ENCODE measurements around the gene MALSU1.
"Not testable (repeated sequence)": the region's sequence is repeated elsewhere in the genome, so short reads cannot be mapped to it uniquely, and the experiment has no call there.

Gene MALSU1

GRCh38 chr7:23294549-23295400, 4.4 kb upstream of the MALSU1 start:
- no peak overlapping the region for H3K4me3 Mint-ChIP-seq
- H3K36me3 Mint-ChIP-seq (ENCODE audit: insufficient read depth), result peaks cover 6% of the 10 kb centered on the region
- DNase-seq (no peak), ATAC-seq (replicated peaks) (no peak)
- no peak overlapping the region for H3K27ac Mint-ChIP-seq
- peaks cover 5 to 35% of the 10 kb centered on the region in 2 donors for H3K27me3 Mint-ChIP-seq
- peaks cover 4 to 7% of the 10 kb centered on the region in 2 donors for H3K4me1 Mint-ChIP-seq (ENCODE audit: low read depth in 2 of 2)
- H3K9me3 Mint-ChIP-seq, result peaks cover 0 to 8% of the 10 kb centered on the region in 2 donors

GRCh38 chr7:23295401-23295697, 3.8 kb upstream of the MALSU1 start:
- Mint-ChIP-seq H3K27ac (no peak overlapping the region), H3K4me1 (ENCODE audit: low read depth in 2 of 2) (peaks cover 9 to 13% of the 10 kb centered on the region in 2 donors)
- no peak for DNase-seq

GRCh38 chr7:23298141-23298881, 828 bp upstream of the MALSU1 start:
- H3K36me3 Mint-ChIP-seq (ENCODE audit: insufficient read depth), result peaks cover 22% of the 10 kb centered on the region

More at GRCh38 chr7:23295401-23295697, 3.8 kb upstream of the MALSU1 start:
- H3K36me3 Mint-ChIP-seq (ENCODE audit: insufficient read depth), result peaks cover 6% of the 10 kb centered on the region
- peaks cover 5 to 35% of the 10 kb centered on the region in 2 donors for H3K27me3 Mint-ChIP-seq
- H3K9me3 Mint-ChIP-seq, result peaks cover 0 to 8% of the 10 kb centered on the region in 2 donors
- no peak for ATAC-seq (replicated peaks)
- H3K4me3 Mint-ChIP-seq, result no peak overlapping the region

GRCh38 chr7:23299770-23300300, 696 bp downstream of the MALSU1 start:
- peaks cover 31 to 48% of the 10 kb centered on the region in 2 donors for H3K4me1 Mint-ChIP-seq (ENCODE audit: low read depth in 2 of 2)
- DNase-seq (no peak), ATAC-seq (replicated peaks) (no peak)
- peak overlapping the region; percentile 93 to 98 for H3K27ac Mint-ChIP-seq
- peaks cover 27% of the 10 kb centered on the region for H3K36me3 Mint-ChIP-seq (ENCODE audit: insufficient read depth)
- peaks cover 0 to 10% of the 10 kb centered on the region in 2 donors for H3K27me3 Mint-ChIP-seq
- peaks cover 0 to 8% of the 10 kb centered on the region in 2 donors for H3K9me3 Mint-ChIP-seq
- H3K4me3 Mint-ChIP-seq, result peak overlapping the region; percentile 86 to 88

More at GRCh38 chr7:23298141-23298881, 828 bp upstream of the MALSU1 start:
- peaks cover 0 to 8% of the 10 kb centered on the region in 2 donors for H3K9me3 Mint-ChIP-seq
- no peak for DNase-seq
- H3K27me3 Mint-ChIP-seq, result peaks cover 0 to 20% of the 10 kb centered on the region in 2 donors
- peak overlapping the region; percentile 86 to 88 for H3K4me3 Mint-ChIP-seq
- H3K4me1 Mint-ChIP-seq (ENCODE audit: low read depth in 2 of 2), result peaks cover 24 to 36% of the 10 kb centered on the region in 2 donors
- H3K27ac Mint-ChIP-seq, result peak overlapping the region; percentile 93 to 98
- no peak for ATAC-seq (replicated peaks)

- Mint-ChIP-seq H3K4me3 (no peak overlapping the region), H3K27ac (peak overlapping the region in 1 of 2 donors; percentile 21), H3K9me3 (no peaks in the 10 kb centered on the region), H3K4me1 (ENCODE audit: low read depth in 2 of 2) (peaks cover 19 to 49% of the 10 kb centered on the region in 2 donors), H3K36me3 (ENCODE audit: insufficient read depth) (peaks cover 52% of the 10 kb centered on the region), H3K27me3 (no peaks in the 10 kb centered on the region)
- ATAC-seq (replicated peaks) (no peak), DNase-seq (no peak)
These were observed 7.9 kb downstream of the MALSU1 start for GRCh38 chr7:23306936-23307521.

- Mint-ChIP-seq H3K4me3 (no peak overlapping the region), H3K27ac (no peak overlapping the region), H3K27me3 (no peaks in the 10 kb centered on the region), H3K4me1 (ENCODE audit: low read depth in 2 of 2) (peaks cover 12 to 37% of the 10 kb centered on the region in 2 donors), H3K36me3 (ENCODE audit: insufficient read depth) (peaks cover 40% of the 10 kb centered on the region), H3K9me3 (no peaks in the 10 kb centered on the region)
- no peak for ATAC-seq (replicated peaks)
- DNase-seq, result no peak
These were observed 9.6 kb downstream of the MALSU1 start for GRCh38 chr7:23308754-23309153.

GRCh38 chr7:23312141-23312540, 13.0 kb downstream of the MALSU1 start:
- H3K4me3 Mint-ChIP-seq; ATAC-seq (replicated peaks); H3K4me1 Mint-ChIP-seq (ENCODE audit: low read depth in 2 of 2); H3K27ac Mint-ChIP-seq; H3K9me3 Mint-ChIP-seq; H3K27me3 Mint-ChIP-seq; DNase-seq: not testable (repeated sequence)
- H3K36me3 Mint-ChIP-seq (ENCODE audit: insufficient read depth), result peaks cover 32% of the 10 kb centered on the region

GRCh38 chr7:23315366-23315765, 16.2 kb downstream of the MALSU1 start:
- H3K27me3 Mint-ChIP-seq, result peaks cover 10 to 12% of the 10 kb centered on the region in 2 donors
- no peak overlapping the region for H3K4me3 Mint-ChIP-seq
- H3K9me3 Mint-ChIP-seq, result no peaks in the 10 kb centered on the region
- no peak for DNase-seq
- ATAC-seq (replicated peaks), result no peak
- no peak overlapping the region for H3K27ac Mint-ChIP-seq
- H3K36me3 Mint-ChIP-seq (ENCODE audit: insufficient read depth), result peaks cover 7% of the 10 kb centered on the region
- H3K4me1 Mint-ChIP-seq (ENCODE audit: low read depth in 2 of 2), result no peaks in the 10 kb centered on the region

- peaks cover 4% of the 10 kb centered on the region for H3K36me3 Mint-ChIP-seq (ENCODE audit: insufficient read depth)
- ATAC-seq (replicated peaks), result no peak
- H3K27me3 Mint-ChIP-seq, result peaks cover 13 to 17% of the 10 kb centered on the region in 2 donors
- no peak for DNase-seq
- no peaks in the 10 kb centered on the region for H3K4me1 Mint-ChIP-seq (ENCODE audit: low read depth in 2 of 2)
- H3K27ac Mint-ChIP-seq, result no peak overlapping the region
- H3K9me3 Mint-ChIP-seq, result no peaks in the 10 kb centered on the region
- no peak overlapping the region for H3K4me3 Mint-ChIP-seq
These were observed 32.0 kb downstream of the MALSU1 start for GRCh38 chr7:23331132-23331531.

- Mint-ChIP-seq H3K36me3 (ENCODE audit: insufficient read depth) (peaks cover 4% of the 10 kb centered on the region), H3K9me3 (no peaks in the 10 kb centered on the region), H3K27ac (no peak overlapping the region), H3K4me3 (no peak overlapping the region), H3K27me3 (peaks cover 13 to 19% of the 10 kb centered on the region in 2 donors), H3K4me1 (ENCODE audit: low read depth in 2 of 2) (no peaks in the 10 kb centered on the region)
- no peak for ATAC-seq (replicated peaks)
- DNase-seq, result no peak
These were observed 33.1 kb downstream of the MALSU1 start for GRCh38 chr7:23332193-23332592.

- no peak for ATAC-seq (replicated peaks)
- no peaks in the 10 kb centered on the region for H3K4me1 Mint-ChIP-seq (ENCODE audit: low read depth in 2 of 2)
- H3K27me3 Mint-ChIP-seq, result peaks cover 22 to 28% of the 10 kb centered on the region in 2 donors
- H3K4me3 Mint-ChIP-seq, result no peak overlapping the region
- DNase-seq, result no peak
- H3K27ac Mint-ChIP-seq, result no peak overlapping the region
- H3K36me3 Mint-ChIP-seq (ENCODE audit: insufficient read depth), result peaks cover 4% of the 10 kb centered on the region
- H3K9me3 Mint-ChIP-seq, result no peaks in the 10 kb centered on the region
These were observed 33.9 kb downstream of the MALSU1 start for GRCh38 chr7:23332910-23333612.

GRCh38 chr7:23333671-23334246, 34.6 kb downstream of the MALSU1 start:
- Mint-ChIP-seq H3K4me3 (no peak overlapping the region), H3K27ac (no peak overlapping the region), H3K27me3 (peaks cover 25 to 30% of the 10 kb centered on the region in 2 donors), H3K36me3 (ENCODE audit: insufficient read depth) (peaks cover 4% of the 10 kb centered on the region), H3K4me1 (ENCODE audit: low read depth in 2 of 2) (no peaks in the 10 kb centered on the region), H3K9me3 (no peaks in the 10 kb centered on the region)
- ATAC-seq (replicated peaks) (no peak), DNase-seq (no peak)
